GM18505 (cell line): ENCODE results near the gene COL6A2.

Experiments
- ATAC-seq: cut with Tn5 transposase; IDR thresholded peaks from one replicate; pipeline ENCODE4 v1.9.1; 2021; ENCODE audit not compliant: unreplicated experiment
- POLR2A ChIP-seq: IDR thresholded peaks from 4 replicates; pipeline ENCODE4 v1.6.1; 2011; ENCODE audit warnings: borderline replicate concordance; ENCODE audit not compliant: insufficient read depth, insufficient read length; ENCODE audit errors: extremely low read depth

Gene COL6A2

DNA sequence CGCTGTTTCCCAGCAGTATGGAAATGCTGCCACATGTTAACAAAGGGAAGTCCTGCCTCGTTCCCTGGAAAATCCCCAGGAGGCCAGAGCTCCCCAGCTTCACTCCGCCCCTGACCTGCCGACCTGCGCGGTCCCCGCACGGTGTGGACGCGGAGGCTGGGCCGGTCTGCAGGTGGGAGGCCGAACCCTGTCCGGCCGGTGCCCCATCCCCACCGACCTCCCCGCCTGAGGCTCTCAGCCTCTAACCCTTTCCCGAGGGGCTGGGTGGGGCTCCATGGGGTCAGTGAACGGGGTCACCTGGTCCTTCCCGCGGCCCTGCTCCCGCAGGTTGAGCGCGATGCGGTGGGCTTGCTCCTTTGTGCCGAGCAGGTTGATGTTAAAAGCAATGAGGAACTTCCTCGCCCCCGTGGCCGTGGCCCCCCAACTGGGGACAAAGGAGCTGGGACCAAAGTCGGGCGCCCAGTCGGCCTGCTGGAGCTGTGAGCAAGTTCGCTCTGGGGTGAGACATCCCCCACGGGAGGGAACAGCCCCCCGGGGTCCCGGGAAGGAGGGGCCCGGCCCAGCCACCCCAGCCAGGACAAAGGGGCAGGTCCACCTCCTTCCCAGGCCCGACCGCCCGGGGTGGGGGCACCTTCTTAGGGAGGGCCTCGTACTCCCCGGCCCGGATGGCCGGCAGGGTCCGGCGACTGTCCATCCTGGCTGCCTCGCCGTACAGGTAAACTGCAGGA is 53.5 kb downstream of the COL6A2 start:
- no peak for TF ChIP-seq POLR2A
- ATAC-seq, result no peak

DNA sequence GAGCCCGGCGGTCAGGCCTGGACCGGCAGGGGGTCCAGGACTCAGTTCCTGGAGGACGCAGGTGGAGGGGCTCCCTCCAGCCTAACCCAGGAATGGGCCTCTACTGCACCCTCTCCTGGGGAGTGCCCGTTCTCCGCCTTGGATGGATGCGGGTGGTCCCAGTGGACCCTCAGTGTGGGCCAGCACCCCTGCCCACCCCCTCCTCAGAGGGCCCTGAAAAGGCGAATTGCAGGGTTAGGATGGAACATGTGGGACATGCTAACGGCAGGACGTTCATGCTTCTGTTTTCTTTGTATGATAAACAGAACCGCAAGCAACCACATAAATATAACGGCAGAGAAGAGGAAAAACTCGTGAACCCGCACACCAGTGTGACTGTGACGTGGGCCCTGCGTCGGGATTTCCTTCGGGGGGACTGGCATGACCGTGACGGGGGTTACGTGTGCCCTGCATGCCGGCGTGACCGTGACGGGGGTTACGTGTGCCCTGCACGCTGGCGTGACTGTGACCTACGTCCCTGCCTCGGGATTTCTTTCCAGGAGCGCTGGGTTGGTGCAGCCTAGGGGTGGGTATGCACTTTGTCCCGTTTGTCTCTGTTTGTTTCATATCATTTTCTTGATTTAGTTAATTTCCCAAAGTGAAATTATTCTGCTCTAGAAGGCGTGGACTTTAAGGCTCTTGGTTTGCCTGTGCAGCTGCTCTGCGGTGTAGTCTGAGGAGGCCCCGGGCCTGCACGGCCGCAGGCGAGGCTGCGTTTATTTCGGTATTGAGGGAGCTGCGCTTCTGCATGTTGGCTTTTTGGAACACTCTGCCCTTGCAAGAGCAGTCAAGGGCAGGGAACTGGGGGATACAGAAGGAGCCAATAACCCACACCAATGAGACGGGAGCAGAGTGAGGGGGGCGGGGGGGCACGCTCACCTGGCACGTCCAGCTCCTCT is 54.3 kb downstream of the COL6A2 start:
- no peak for ATAC-seq
- TF ChIP-seq POLR2A, result no peak

DNA sequence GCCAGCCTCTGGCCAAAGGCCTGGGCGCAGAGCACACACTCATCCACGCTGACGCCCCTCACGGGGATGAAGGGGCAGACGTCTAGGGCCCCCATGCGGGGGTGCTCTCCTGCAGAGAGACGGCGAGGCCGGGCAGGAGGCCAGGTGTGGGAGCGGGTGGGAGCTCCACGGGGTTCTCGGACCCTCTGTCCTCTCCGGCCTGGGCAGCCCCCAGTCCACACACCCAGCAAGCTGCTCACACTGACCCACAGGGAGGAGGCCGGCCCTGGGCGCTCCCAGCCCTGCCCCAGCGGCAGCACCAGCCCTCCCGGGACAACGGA is 55.0 kb downstream of the COL6A2 start:
- no peak for TF ChIP-seq POLR2A
- no peak for ATAC-seq

DNA sequence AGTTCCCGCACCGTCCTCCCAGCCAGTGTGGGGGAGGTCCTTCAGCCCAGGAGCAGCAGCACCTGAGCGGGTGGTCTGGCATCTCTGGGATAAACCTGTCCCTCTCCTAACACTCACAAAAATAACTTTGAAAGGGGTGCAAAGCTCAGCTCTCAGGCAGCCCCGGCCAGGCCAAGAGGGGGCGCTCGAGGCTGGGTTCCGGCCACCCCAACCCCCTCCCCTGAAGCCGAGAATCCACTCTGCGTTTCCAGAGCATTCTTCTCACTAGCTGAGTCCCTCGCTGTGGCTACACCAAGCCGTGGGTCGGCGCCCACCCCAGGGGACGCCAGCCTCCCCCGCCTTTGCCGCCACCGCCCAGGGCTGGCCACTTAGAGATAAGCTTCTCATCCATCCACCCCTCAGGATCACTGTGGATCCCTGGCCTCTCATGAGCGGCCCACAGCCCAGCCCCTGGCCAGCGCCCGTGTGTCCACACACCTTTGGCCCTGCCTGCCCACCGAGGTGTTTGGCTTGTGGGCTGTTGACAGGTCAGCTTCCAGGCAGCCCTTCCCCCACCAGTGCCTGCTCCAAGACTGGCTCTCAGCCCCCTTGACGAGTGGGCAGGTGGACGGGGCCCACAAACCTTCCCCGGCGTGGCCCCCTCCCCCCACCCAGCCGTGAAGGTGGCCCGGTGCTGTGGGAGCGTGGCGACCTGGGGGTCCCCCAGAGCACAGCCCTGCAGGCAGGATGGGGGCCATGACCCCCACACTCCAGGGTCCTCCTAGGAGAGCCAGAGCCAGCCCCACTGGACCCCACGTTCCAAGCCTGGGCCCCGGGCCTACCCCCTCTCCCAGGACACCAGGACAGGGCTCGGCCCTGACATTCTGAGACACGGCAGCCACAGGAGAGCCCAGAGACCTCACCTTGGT is 55.6 kb downstream of the COL6A2 start:
- no peak for TF ChIP-seq POLR2A

DNA sequence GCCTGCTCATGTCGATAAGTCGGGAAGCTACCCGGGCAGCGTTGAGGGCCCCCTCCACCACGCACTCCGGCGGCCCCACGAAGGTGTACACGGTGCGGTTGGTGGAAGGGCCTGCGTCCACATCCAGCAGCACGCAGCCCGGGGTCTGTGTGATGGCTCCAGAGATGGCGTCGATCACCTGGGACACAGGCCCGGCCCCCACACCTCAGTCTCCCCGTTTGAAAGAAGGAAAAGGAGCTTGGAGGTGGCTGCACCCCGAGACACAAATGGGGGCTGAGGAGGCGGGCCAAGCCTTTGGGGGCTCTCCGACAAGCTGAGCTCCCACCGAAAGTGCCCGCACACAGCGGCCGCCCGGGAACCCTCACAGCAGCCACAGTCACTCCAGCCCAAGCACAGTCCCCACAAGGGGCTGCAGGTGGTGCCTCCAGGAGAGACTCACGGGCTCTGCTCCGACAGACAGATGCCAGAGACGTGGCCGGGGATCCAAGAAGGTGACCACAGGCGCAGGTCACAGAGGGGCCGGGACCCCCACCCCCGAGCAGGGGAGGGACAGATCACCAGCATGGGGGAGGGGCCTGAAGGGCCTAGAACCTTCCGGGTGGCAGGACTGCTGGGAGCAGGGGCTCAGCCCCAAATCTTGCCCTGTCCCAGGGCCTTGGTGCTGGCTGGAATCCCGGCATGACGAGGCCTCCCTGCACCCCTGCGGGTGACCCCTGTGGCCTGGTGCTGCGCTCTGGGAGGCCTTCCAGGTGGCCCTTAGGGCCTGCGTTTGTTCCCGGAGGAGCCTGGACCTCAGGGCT is 56.4 kb downstream of the COL6A2 start:
- no peak for TF ChIP-seq POLR2A
- no peak for ATAC-seq

More for the DNA sequence above, 55.6 kb downstream of the COL6A2 start:
- ATAC-seq, result no peak

DNA sequence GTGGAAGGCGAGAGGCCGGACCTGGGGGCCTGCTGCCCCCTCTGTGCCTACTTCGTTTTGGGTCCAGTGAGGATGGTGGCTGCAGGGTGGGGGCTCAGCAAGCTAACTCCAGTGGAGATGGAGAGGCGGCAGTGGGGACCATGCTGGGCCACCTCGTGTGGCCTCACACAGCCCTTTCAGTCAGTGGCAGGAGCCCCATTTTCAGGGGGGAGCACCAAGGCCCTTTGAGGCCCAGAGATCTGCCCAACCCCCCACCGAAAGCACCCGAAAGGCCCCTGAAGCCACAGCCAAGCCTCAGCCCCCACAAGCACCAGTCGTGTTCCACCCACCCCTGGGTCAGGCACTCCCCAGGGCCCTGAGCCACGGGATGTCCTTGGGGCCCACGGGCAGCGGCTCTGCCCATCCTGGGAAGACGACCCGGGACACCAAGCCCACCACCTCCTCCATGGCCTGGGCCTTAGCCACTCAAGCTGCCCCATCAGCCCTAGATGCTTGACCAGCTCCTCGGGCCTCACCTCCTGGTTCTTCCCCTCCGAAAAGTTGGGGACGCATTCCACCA is 57.1 kb downstream of the COL6A2 start:
- TF ChIP-seq POLR2A, result no peak
- no peak for ATAC-seq

DNA sequence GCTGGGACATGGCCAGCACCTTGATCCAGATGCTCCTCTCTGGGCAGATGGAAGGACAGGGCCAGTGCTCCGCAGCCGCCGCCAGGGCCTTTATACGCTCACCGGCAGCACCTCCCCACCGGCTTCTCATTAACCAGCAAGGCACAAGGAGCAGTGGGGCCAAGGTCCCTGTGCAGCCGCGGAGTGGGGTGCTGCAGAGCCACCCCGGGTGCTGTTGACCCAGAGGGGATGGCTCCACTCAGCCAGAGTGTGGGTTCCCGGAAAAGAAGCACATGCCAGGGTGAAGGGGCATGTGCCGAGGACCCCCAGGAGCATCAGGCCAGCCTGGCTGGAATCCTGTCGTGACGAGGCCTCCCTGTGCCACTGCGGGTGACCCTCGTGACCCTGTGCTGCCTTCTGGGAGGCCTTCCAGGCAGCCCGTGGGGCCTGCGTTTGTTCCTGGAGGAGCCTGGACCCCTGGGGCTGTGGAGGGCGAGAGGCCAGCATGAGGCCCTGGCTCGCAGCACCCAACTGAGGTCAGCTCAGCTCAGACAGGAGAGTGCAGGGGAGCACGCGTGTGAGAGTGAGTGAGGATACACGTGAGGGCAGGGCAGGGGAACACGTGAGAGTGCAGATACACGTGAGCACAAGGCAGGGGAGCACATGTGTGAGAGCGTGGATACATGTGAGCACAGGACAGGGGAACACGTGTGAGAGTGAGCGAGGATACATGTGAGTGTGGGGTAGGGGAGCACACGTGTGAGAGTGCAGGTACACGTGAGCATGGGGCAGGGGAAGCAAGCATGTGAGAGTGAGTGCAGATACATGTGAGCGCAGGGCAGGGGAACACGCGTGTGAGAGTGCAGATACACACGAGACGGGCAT is 57.8 kb downstream of the COL6A2 start, which contains the start of gene FTCD:
Gene FTCD, minus strand, starts transcription at position 66 of the 864 bp plus-strand sequence. Its CDS starts 56 bp downstream, at position 10.
- ATAC-seq, result no peak
- no peak for TF ChIP-seq POLR2A

DNA sequence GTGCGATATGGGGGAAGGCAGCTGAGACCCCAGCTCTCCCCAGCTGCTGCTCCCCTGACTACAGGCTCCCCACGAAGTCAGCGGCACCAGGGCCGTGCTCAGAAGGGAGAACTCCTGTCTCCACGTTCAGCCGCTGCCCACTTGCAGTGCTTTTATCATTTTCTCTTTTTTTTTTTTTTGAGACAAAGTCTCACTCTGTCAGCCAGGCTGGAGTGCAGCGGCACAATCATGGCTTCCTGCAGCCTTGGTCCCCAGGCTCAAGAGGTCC is 58.4 kb downstream of the COL6A2 start:
- ATAC-seq, result no peak
- no peak for TF ChIP-seq POLR2A

DNA sequence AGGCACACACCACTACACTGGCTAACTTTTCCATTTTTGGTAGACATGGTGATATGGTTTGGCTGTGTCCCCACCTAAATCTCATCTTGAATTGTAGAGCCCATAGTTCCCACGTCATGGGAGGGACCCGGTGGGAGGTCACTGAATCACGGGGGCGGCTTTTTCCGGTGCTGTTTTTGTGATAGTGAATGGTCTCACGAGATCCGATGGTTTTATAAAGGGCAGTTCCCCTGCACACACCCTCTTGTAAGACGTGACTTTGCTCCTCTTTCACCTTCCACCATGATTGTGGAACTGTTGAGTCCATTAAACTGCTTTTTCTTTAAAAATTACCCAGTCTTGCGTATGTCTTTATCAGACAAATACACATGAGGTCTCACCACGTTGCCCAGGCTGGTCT is 58.8 kb downstream of the COL6A2 start:
- TF ChIP-seq POLR2A, result no peak
- ATAC-seq, result no peak

DNA sequence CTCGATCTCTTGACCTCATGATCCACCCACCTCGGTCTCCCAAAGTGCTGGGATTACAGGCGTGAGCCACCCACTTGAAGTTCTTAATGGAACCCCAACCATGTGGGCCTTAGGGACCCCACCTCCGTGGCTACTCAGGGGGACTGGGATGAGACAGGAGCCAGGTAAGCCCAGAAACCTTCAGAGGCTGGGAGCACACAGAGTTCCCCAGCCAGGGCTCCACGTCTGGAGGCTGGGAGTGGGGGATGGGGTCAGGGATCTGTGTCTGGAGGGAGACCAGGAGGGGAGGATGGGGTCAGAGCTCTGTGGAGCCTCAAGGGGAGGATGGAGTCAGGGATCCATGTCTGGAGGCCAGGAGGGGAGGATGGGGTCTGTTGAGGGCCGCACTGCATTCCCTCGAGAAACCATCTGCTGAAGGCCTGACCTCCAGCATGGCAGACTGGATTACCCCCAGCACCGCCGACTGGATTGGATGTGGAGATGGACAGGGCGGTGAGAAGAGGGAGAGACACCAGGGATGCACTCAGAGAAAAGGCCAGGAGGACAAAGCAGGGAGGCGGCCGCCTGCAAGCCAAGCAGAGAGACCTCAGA is 59.6 kb downstream of the COL6A2 start:
- no peak for ATAC-seq
- no peak for TF ChIP-seq POLR2A

DNA sequence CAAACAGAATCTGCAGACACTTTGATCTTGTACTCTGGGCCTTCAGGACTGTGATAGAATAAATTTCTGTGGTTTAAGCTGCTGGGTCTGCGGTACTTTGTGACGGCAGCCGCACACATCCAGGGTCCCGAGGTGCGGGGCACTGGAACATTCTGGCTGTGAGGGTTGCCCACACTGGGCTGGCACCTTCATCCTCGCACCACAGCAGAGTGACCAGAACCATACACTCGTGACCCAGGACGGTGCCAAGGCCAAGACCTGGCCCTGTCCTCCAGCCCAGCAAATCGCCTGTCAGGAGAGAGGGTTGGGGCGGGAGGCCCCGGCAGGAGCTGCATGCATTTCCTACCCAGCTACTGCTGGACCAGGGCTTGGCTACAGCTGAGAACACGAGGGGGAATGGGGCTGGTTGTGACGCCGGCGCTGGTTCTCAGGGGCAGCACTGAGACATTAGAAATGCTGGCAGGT is 60.1 kb downstream of the COL6A2 start:
- TF ChIP-seq POLR2A, result no peak
- ATAC-seq, result no peak
